Brain microvascular endothelial cell (primary cell): ENCODE measurements around the gene AMOTL1.
A peak's percentile ranks its signal among the peaks of the same experiment; 100 is the strongest.
"Not testable (repeated sequence)": the region's sequence is repeated elsewhere in the genome, so short reads cannot be mapped to it uniquely, and the experiment has no call there.

ENCODE experiments used
- DNase-seq: peaks from one replicate; pipeline ENCODE4 v3.0.0-alpha.2; 2020
- H3K27ac ChIP-seq: fragments of 250-450 bp; sonication (Bioruptor Pico); 2 replicates; pipeline ENCODE4 v1.5.1; 2020; ENCODE audit warnings: mild to moderate bottlenecking, moderate library complexity
- H3K27me3 ChIP-seq: fragments of 250-450 bp; sonication (Bioruptor Pico); replicated peaks from 2 replicates; pipeline ENCODE4 v1.5.1; 2020; ENCODE audit warnings: mild to moderate bottlenecking
- H3K36me3 ChIP-seq: fragments of 250-450 bp; sonication (Bioruptor Pico); replicated peaks from 2 replicates; pipeline ENCODE4 v1.5.1; 2020; ENCODE audit warnings: mild to moderate bottlenecking
- H3K4me3 ChIP-seq: 2 replicates; pipeline ENCODE4 v1.5.1; 2011; ENCODE audit warnings: low read depth, mild to moderate bottlenecking, control low read depth, low read length, moderate library complexity
- CTCF ChIP-seq: IDR thresholded peaks from 2 replicates; pipeline ENCODE4 v1.5.1; 2011; ENCODE audit warnings: low read depth, mild to moderate bottlenecking, moderate library complexity, low read length, control low read depth, inconsistent platforms; ENCODE audit errors: missing control alignments
- in situ Hi-C: cut with HindIII; loops from 2 replicates; pipeline ENCODE4 v1.10.0; 2017; ENCODE audit warnings: low sequenced_read_pairs, low pct_ligation_motif_present

The AMOTL1 gene

GRCh38 chr11:94790661-94791180, 22.6 kb downstream of the AMOTL1 start:
- H3K4me3 ChIP-seq, result no peak overlapping the region
- TF ChIP-seq CTCF, result no peak
- in situ Hi-C loops, result no loop called here
- no peaks in the 10 kb centered on the region for H3K27me3 ChIP-seq
- DNase-seq, result no peak
- no peaks in the 10 kb centered on the region for H3K36me3 ChIP-seq
- H3K27ac ChIP-seq, result peak overlapping the region; percentile 99

GRCh38 chr11:94791216-94791889, 23.2 kb downstream of the AMOTL1 start:
- in situ Hi-C loops, result no loop called here
- H3K27ac ChIP-seq, result peak overlapping the region; percentile 99

GRCh38 chr11:94791942-94792341, 23.8 kb downstream of the AMOTL1 start:
- H3K4me3 ChIP-seq, DNase-seq, H3K36me3 ChIP-seq, in situ Hi-C loops, H3K27me3 ChIP-seq: not testable (repeated sequence)
- peak overlapping the region; percentile 99 for H3K27ac ChIP-seq

More at GRCh38 chr11:94791216-94791889, 23.2 kb downstream of the AMOTL1 start:
- peak; percentile 46 for DNase-seq
- H3K4me3 ChIP-seq, result no peak overlapping the region
- H3K36me3 ChIP-seq, result no peaks in the 10 kb centered on the region
- TF ChIP-seq CTCF, result no peak
- H3K27me3 ChIP-seq, result no peaks in the 10 kb centered on the region

GRCh38 chr11:94792451-94792850, 24.3 kb downstream of the AMOTL1 start:
- in situ Hi-C loops, result no loop called here
- Histone ChIP-seq H3K27me3 (no peaks in the 10 kb centered on the region), H3K36me3 (no peaks in the 10 kb centered on the region), H3K27ac (peak overlapping the region; percentile 99), H3K4me3 (no peak overlapping the region)
- DNase-seq, result no peak
- TF ChIP-seq CTCF, result no peak

- Histone ChIP-seq H3K27me3 (no peaks in the 10 kb centered on the region), H3K4me3 (no peak overlapping the region), H3K27ac (peak overlapping the region; percentile 99), H3K36me3 (no peaks in the 10 kb centered on the region)
- no peak for DNase-seq
- no peak for TF ChIP-seq CTCF
- in situ Hi-C loops, result no loop called here
Measured at GRCh38 chr11:94793002-94793401, 24.8 kb downstream of the AMOTL1 start.

GRCh38 chr11:94793822-94794221, 25.7 kb downstream of the AMOTL1 start:
- Histone ChIP-seq H3K27me3 (no peaks in the 10 kb centered on the region), H3K36me3 (no peaks in the 10 kb centered on the region), H3K4me3 (peak overlapping the region; percentile 12), H3K27ac (peak overlapping the region; percentile 99)
- peak; percentile 64 for DNase-seq
- TF ChIP-seq CTCF, result no peak
- in situ Hi-C loops, result no loop called here
